ENCODE measurements around the gene LY86. TPM values are rescaled to one million over a fixed set of nuclear protein-coding genes. Genes with fewer than 3 reads are reported as not detected.

LY86 gene
- total RNA-seq, 1 experiment from 2014 or later = not detected

DNA sequence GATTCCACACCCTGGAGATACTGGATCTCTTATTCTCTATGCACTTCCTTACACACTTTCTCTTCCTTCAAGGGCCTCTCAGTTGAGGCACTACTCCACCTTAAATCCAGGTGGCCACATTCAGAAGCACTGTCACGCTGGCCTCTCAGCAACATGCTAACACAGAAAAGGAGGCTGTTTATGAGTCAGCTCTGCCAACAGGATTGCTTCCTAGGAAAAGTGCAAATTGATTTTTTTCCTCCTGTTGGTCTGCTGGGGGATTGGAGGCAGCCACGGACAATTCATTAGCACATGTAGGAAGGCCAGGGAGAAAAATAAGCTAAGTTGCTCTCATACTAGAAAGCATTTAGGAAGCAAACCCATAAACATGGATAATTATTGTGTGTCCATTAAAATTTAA, 20.9 kb downstream of the LY86 start:
- H2BK5ac ChIP-seq (ENCODE audit: insufficient read length, low read length) = no peak overlapping the region
- no peak for DNase-seq
- peaks cover 3 to 5% of the 10 kb centered on the region in 2 experiments; a peak in 3 of 4 replicates for H3K4me1 Mint-ChIP-seq
- no peak overlapping the region for H2BK20ac ChIP-seq (ENCODE audit: low read depth, low read length, poor library complexity, severe bottlenecking)
- H2AFZ ChIP-seq (ENCODE audit: low read length) = no peak overlapping the region
- no peak overlapping the region for H2AK5ac ChIP-seq (ENCODE audit: insufficient read length, low read length)
- no peak overlapping the region for H2BK15ac ChIP-seq (ENCODE audit: low read depth, low read length)
- no peak overlapping the region for H3K4me2 ChIP-seq (ENCODE audit: insufficient read depth, insufficient read length, low read length)
- no peak overlapping the region for H3K4ac ChIP-seq (ENCODE audit: low read depth, low read length)
- H3K9ac ChIP-seq (ENCODE audit: extremely low read depth, insufficient read length, low read length) = no peak overlapping the region
- no peak overlapping the region for H3K23ac ChIP-seq (ENCODE audit: insufficient read length, low read depth, low read length)
- no peaks in the 10 kb centered on the region for H4K20me1 ChIP-seq (ENCODE audit: control insufficient read depth, insufficient read depth, insufficient read length)
- H3K27ac Mint-ChIP-seq = no peak overlapping the region
- no CpG with 5 or more reads among the region's 2 CpGs for WGBS (ENCODE audit: extremely low coverage, insufficient read length, low lambda C conversion rate)
- no peak overlapping the region for H3K27ac ChIP-seq (ENCODE audit: insufficient read length, low read depth, low read length)
- H3K9me3 Mint-ChIP-seq = no peaks in the 10 kb centered on the region; a peak in 1 of 5 replicates
- H3K56ac ChIP-seq (ENCODE audit: insufficient read length, low read depth, low read length) = no peak overlapping the region
- no peak overlapping the region for H2BK12ac ChIP-seq (ENCODE audit: insufficient read length, low read depth, low read length)
- no peak overlapping the region for H3T11ph ChIP-seq (ENCODE audit: low read length)
- no peaks in the 10 kb centered on the region for H3K79me1 ChIP-seq (ENCODE audit: insufficient read depth, low read depth, low read length, poor library complexity, severe bottlenecking)
- H4K5ac ChIP-seq (ENCODE audit: insufficient read length, low read depth, low read length) = no peak overlapping the region
- no peak overlapping the region for H3K4me3 Mint-ChIP-seq
- no peaks in the 10 kb centered on the region for H3K79me2 ChIP-seq (ENCODE audit: insufficient read depth, low read length)
- TF ChIP-seq CTCF (conservative IDR thresholded peaks at IDR 0.05) = no peak
- no peaks in the 10 kb centered on the region for H3K4me1 ChIP-seq (ENCODE audit: insufficient read depth, low read length)
- H3K9me3 ChIP-seq (ENCODE audit: control insufficient read depth, low read depth, low read length) = no peaks in the 10 kb centered on the region
- H4K8ac ChIP-seq (replicated peaks; ENCODE audit: insufficient read length, low read depth, low read length) = no peak overlapping the region
- no peak overlapping the region for H3K18ac ChIP-seq (ENCODE audit: insufficient read length, low read depth, low read length)
- no peak overlapping the region for H3K14ac ChIP-seq (ENCODE audit: insufficient read depth, low read length)
- H3K23me2 ChIP-seq (ENCODE audit: insufficient read length, low read depth, low read length, poor library complexity, severe bottlenecking) = no peaks in the 10 kb centered on the region
- no peak overlapping the region for H2BK120ac ChIP-seq (ENCODE audit: low read depth, low read length, poor library complexity, severe bottlenecking)
- peaks cover 0 to 5% (median 0%) of the 10 kb centered on the region in 3 experiments; a peak in 1 of 7 replicates for H3K36me3 Mint-ChIP-seq (ENCODE audit: insufficient read depth in 1 of 3, low read depth in 3 of 3)
- peaks cover 2% of the 10 kb centered on the region for H3K27me3 Mint-ChIP-seq (ENCODE audit: low read depth)
- no peaks in the 10 kb centered on the region for H3K27me3 ChIP-seq (ENCODE audit: insufficient read depth, low read length)
- no peak overlapping the region for H4K91ac ChIP-seq (ENCODE audit: insufficient read length, low read depth, low read length)

Measured in H9 (cell line).